ENCODE data around the gene CDON.

The CDON gene

GRCh38 chr11:126062679-126063506 is at the start of gene CDON:
TSS of gene CDON (minus strand) at chr11:126062866. CDS start at chr11:126023476, 39,390 bp downstream.
- peak; percentile 81 to 83 for DNase-seq (ENCODE audit: low read depth in 2 of 2)

GRCh38 chr11:126111458-126112116 is 48.9 kb upstream of the CDON start:
- DNase-seq (ENCODE audit: low read depth in 2 of 2) = no peak

- DNase-seq (ENCODE audit: low read depth in 2 of 2) = no peak
These were observed 47.5 kb upstream of the CDON start for GRCh38 chr11:126109941-126110731.

- DNase-seq (ENCODE audit: low read depth in 2 of 2) = no peak
These were observed 44.1 kb upstream of the CDON start for GRCh38 chr11:126106594-126107328.

GRCh38 chr11:126105748-126106080 is 43.0 kb upstream of the CDON start:
- DNase-seq (ENCODE audit: low read depth in 2 of 2) = no peak

- no peak for DNase-seq (ENCODE audit: low read depth in 2 of 2)
These were observed 42.5 kb upstream of the CDON start for GRCh38 chr11:126105022-126105747.

GRCh38 chr11:126104420-126104819 is 41.8 kb upstream of the CDON start:
- DNase-seq (ENCODE audit: low read depth in 2 of 2) = no peak

- no peak for DNase-seq (ENCODE audit: low read depth in 2 of 2)
These were observed 40.5 kb upstream of the CDON start for GRCh38 chr11:126103150-126103549.

GRCh38 chr11:126102436-126102981 is 39.8 kb upstream of the CDON start:
- DNase-seq (ENCODE audit: low read depth in 2 of 2) = no peak

- no peak for DNase-seq (ENCODE audit: low read depth in 2 of 2)
These were observed 39.2 kb upstream of the CDON start for GRCh38 chr11:126101930-126102283.

GRCh38 chr11:126101251-126101929 is 38.7 kb upstream of the CDON start:
- DNase-seq (ENCODE audit: low read depth in 2 of 2) = no peak

- DNase-seq (ENCODE audit: low read depth in 2 of 2) = no peak
These were observed 38.0 kb upstream of the CDON start for GRCh38 chr11:126100716-126101115.

- no peak for DNase-seq (ENCODE audit: low read depth in 2 of 2)
These were observed 35.6 kb upstream of the CDON start for GRCh38 chr11:126098204-126098769.

- no peak for DNase-seq (ENCODE audit: low read depth in 2 of 2)
These were observed 33.1 kb upstream of the CDON start for GRCh38 chr11:126095745-126096144.

GRCh38 chr11:126090452-126090851 is 27.8 kb upstream of the CDON start:
- DNase-seq (ENCODE audit: low read depth in 2 of 2) = no peak

- DNase-seq (ENCODE audit: low read depth in 2 of 2) = no peak
These were observed 26.3 kb upstream of the CDON start for GRCh38 chr11:126088999-126089398.

- no peak for DNase-seq (ENCODE audit: low read depth in 2 of 2)
These were observed 23.6 kb upstream of the CDON start for GRCh38 chr11:126086248-126086647.

- DNase-seq (ENCODE audit: low read depth in 2 of 2) = no peak
These were observed 21.9 kb upstream of the CDON start for GRCh38 chr11:126084608-126084912.

- DNase-seq (ENCODE audit: low read depth in 2 of 2) = no peak
These were observed 21.4 kb upstream of the CDON start for GRCh38 chr11:126083829-126084607.

Measured in fibroblast of skin of left biceps (primary cell).